Fibroblast of villous mesenchyme (primary cell): Measurements from ENCODE around the gene KDM8. TPM values are rescaled to one million over a fixed set of nuclear protein-coding genes. Genes with fewer than 3 reads are reported as not detected.

ENCODE experiments used
- DNase-seq: peaks from one replicate; pipeline ENCODE4 v3.0.0-alpha.2; 2010; ENCODE audit warnings: low read depth
- H3K4me3 ChIP-seq: 2 replicates; pipeline ENCODE4 v1.5.1; 2011; ENCODE audit warnings: low read depth, mild to moderate bottlenecking, low read length
- CTCF ChIP-seq: IDR thresholded peaks from 2 replicates; pipeline ENCODE4 v1.5.1; 2012; ENCODE audit warnings: low read depth, mild to moderate bottlenecking, low read length; ENCODE audit not compliant: insufficient read depth
- total RNA-seq: library from RNA; depleted of rRNA; stranded (reverse); fragments of >200 nt; gene quantifications from 2 replicates; pipeline ENCODE4 v1.2.3, GENCODE V29; 2012

KDM8 gene
- total RNA-seq, 1 donor = 3.9 TPM

- H3K4me3 ChIP-seq = no peak overlapping the region
- peak; percentile 95 for DNase-seq
- no peak for TF ChIP-seq CTCF
Observed at GRCh38 chr16:27240948-27241531, 37.7 kb downstream of the KDM8 start.

- no peak for TF ChIP-seq CTCF
Observed at GRCh38 chr16:27241658-27242057, 38.3 kb downstream of the KDM8 start.

GRCh38 chr16:27242398-27242797 lies 39.1 kb downstream of the KDM8 start:
- TF ChIP-seq CTCF = no peak
- no peak for DNase-seq
- H3K4me3 ChIP-seq = peak overlapping the region; percentile 36

More at GRCh38 chr16:27241658-27242057, 38.3 kb downstream of the KDM8 start:
- H3K4me3 ChIP-seq = no peak overlapping the region
- DNase-seq = peak; percentile 63

- H3K4me3 ChIP-seq = peak overlapping the region; percentile 36
- no peak for TF ChIP-seq CTCF
- DNase-seq = peak; percentile 98
Observed at GRCh38 chr16:27242868-27243590, 39.7 kb downstream of the KDM8 start.

- no peak overlapping the region for H3K4me3 ChIP-seq
- DNase-seq = no peak
- TF ChIP-seq CTCF = no peak
Observed at GRCh38 chr16:27243725-27244362, 40.5 kb downstream of the KDM8 start.

- H3K4me3 ChIP-seq = no peak overlapping the region
- TF ChIP-seq CTCF = no peak
- no peak for DNase-seq
Observed at GRCh38 chr16:27244363-27244755, 41.0 kb downstream of the KDM8 start.
